ENCODE measurements around the gene IP6K2. TPM values are rescaled to one million over a fixed set of nuclear protein-coding genes. Genes with fewer than 3 reads are reported as not detected.
"Not testable (repeated sequence)": the region's sequence is repeated elsewhere in the genome, so short reads cannot be mapped to it uniquely, and the experiment has no call there.

IP6K2 gene
- total RNA-seq, 3 donors from 2014 or later = 99.3 to 199 (median 137) TPM

DNA sequence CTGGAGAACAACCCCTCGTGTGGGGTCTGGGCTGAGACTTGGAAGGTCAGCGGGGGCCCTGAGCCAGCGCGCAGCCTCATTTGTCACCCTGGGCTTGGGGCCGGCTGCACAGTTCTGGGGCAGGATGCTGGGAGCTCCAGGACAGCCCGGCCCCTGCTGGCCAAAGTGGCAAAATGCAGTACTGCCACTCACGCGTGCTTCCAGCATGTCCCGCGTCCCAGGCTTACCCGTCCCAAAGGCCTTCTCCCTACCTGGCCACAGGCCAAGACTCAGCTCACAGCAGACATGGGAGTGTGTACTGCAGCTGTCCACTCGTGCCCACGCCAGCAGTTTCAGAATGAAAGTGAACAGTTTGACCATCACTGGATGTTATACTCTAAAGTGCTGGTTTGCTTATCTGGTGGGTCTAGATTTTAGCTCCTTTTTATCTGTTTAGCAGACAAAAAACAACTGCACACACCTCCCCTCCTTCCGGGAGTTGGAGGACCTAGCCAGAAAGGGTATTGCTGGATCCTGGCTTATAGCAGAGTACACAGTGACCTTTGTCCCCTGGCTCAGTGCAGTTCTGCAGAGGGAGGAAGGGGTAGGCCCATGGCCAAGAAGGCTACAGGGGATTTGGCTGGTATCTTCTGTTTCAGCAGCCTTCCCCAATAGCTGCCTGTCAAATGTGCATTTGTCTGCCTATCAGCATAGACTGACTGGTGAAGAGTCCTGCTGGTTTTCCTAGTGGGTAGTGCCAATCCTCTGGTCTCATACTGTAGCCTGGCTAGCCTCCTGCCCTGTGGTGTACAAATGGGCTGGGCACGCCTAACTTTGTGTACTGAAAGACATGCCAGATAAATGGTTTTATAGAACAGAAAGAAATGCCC lies 23.2 kb upstream of the IP6K2 start:
- ATAC-seq (peak; percentile 90), DNase-seq (peak; percentile 95)
- Histone ChIP-seq H3K4me3 (no peak overlapping the region), H3K9me3 (no peaks in the 10 kb centered on the region), H3K4me1 (ENCODE audit: low read depth) (peaks cover 58% of the 10 kb centered on the region), H3K36me3 (ENCODE audit: low read depth) (no peaks in the 10 kb centered on the region)
- intact Hi-C loops (cut with DNase I, micrococcal nuclease) = no loop called here
- TF ChIP-seq, protein P1, sequence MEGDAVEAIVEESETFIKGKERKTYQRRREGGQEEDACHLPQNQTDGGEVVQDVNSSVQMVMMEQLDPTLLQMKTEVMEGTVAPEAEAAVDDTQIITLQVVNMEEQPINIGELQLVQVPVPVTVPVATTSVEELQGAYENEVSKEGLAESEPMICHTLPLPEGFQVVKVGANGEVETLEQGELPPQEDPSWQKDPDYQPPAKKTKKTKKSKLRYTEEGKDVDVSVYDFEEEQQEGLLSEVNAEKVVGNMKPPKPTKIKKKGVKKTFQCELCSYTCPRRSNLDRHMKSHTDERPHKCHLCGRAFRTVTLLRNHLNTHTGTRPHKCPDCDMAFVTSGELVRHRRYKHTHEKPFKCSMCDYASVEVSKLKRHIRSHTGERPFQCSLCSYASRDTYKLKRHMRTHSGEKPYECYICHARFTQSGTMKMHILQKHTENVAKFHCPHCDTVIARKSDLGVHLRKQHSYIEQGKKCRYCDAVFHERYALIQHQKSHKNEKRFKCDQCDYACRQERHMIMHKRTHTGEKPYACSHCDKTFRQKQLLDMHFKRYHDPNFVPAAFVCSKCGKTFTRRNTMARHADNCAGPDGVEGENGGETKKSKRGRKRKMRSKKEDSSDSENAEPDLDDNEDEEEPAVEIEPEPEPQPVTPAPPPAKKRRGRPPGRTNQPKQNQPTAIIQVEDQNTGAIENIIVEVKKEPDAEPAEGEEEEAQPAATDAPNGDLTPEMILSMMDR (IDR thresholded peaks at IDR 0.05) = peak; percentile 79

DNA sequence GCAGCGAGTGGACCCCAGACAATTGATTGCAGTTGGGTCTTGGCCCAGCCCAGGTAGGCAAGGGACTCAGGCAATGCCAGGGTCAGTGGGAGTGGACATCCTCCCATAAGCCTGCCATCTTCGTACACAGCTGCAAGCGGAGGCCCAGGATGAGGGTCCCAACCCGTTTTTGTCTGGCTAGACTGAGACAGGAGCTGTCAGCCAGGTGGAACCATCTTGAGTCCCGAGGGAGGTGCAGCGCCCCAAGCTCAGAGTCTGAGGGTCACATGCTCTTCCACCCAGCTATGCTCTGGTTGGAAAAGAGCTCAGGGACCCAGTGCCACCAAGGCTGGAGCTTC lies 22.6 kb upstream of the IP6K2 start:
- intact Hi-C loops (cut with DNase I, micrococcal nuclease) = no loop called here
- peaks cover 58% of the 10 kb centered on the region for H3K4me1 ChIP-seq (ENCODE audit: low read depth)

DNA sequence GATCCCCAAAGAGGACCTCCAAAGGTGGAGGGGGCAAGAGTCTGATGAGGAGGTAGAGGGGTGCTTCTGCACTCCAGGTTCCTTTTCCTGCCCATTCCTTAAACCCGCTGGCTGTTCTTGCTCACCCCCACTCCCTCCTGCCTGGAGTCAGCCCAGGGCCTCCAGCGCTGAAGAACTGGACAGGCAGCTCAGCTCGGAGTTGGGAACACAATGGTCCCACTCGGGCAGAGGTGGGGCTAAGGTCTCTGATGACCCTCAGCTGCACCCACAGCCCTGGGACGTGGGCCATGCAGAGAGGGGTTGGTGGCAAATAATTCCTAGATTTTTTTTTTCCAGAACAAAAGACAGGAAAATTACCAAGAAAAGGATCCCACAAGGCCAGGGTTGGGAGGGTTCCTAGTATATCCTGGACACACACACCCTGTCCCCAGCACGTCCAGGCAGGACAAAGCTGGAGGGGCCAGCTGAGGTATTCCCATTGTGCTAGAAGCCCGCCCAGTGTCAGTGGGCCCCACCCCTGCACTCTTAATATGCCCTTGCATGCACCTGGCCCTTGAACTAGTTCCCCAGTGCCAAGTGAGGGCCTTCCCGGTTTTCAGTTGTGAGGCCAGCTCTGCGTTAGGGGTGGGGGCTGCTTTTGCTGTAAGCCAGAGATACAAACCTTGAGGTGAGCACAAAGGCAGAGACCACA lies 22.1 kb upstream of the IP6K2 start:
- no peak overlapping the region for H3K4me3 ChIP-seq
- peak; percentile 43 for ATAC-seq
- intact Hi-C loops (cut with DNase I, micrococcal nuclease) = no loop called here
- peaks cover 58% of the 10 kb centered on the region for H3K4me1 ChIP-seq (ENCODE audit: low read depth)
- DNase-seq = peak; percentile 67 to 76 (median 68)
- TF ChIP-seq, protein P1 (IDR thresholded peaks at IDR 0.05) = no peak
- H3K9me3 ChIP-seq = no peaks in the 10 kb centered on the region
- H3K36me3 ChIP-seq (ENCODE audit: low read depth) = no peaks in the 10 kb centered on the region

More for the DNA sequence above, 22.6 kb upstream of the IP6K2 start:
- ATAC-seq (peak; percentile 0), DNase-seq (peak in 1 of 3 donors; percentile 36)
- no peak overlapping the region for H3K4me3 ChIP-seq
- H3K36me3 ChIP-seq (ENCODE audit: low read depth) = no peaks in the 10 kb centered on the region
- H3K9me3 ChIP-seq = no peaks in the 10 kb centered on the region
- TF ChIP-seq, protein P1 (IDR thresholded peaks at IDR 0.05) = no peak

DNA sequence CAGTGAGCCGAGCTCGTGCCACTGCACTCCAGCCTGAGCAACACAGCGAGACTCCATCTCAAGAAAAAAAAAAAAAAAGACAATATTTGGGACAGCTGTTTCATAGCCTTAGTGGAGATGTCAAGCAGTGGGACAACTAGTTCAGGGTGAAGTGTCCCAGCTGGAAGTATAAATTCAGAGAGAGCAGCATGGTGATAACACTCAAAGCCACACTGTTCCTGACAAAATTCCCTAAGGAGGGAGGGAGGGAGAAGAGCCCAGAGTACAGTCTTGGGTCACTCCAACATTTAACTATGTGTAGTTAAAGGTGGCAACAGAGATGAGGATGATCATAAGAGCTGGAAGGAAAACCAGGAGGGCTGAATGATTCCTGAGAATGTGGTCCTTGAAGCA lies 21.1 kb upstream of the IP6K2 start:
- ATAC-seq (no peak), DNase-seq (no peak)
- H3K36me3 ChIP-seq (ENCODE audit: low read depth) = no peaks in the 10 kb centered on the region
- no peak overlapping the region for H3K4me3 ChIP-seq
- intact Hi-C loops (cut with DNase I, micrococcal nuclease) = no loop called here
- H3K9me3 ChIP-seq = no peaks in the 10 kb centered on the region
- TF ChIP-seq, protein P1 (IDR thresholded peaks at IDR 0.05) = no peak
- peaks cover 58% of the 10 kb centered on the region for H3K4me1 ChIP-seq (ENCODE audit: low read depth)

DNA sequence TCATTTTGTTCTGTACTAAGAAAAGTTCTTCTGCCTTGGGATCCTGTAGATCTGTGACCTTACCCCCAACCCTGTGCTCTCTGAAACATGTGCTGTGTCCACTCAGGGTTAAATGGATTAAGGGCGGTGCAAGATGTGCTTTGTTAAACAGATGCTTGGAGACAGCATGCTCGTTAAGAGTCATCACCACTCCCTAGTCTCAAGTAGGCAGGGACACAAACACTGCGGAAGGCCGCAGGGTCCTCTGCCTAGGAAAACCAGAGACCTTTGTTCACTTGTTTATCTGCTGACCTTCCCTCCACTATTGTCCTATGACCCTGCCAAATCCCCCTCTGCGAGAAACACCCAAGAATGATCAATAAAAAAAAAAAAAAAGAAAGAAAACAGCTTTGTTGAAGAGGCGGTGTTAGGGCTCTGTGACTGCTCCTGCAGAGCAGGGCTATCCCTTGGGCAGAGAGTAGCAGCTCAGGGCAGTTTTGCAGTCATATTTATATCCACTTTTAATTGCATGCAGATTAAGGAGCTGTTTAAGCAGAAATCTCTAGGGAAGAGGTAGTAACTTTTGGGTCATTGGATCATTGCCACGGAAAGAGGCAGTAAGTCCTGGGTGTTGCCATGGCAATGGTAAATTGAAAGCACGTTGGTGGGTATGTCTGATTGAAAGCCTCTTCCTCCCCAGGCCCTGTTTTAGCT lies 18.2 kb upstream of the IP6K2 start:
- ATAC-seq = peak; percentile 7
- intact Hi-C loops (cut with DNase I, micrococcal nuclease); H3K36me3 ChIP-seq (ENCODE audit: low read depth); H3K9me3 ChIP-seq; H3K4me3 ChIP-seq; DNase-seq: not testable (repeated sequence)
- peaks cover 48% of the 10 kb centered on the region for H3K4me1 ChIP-seq (ENCODE audit: low read depth)

DNA sequence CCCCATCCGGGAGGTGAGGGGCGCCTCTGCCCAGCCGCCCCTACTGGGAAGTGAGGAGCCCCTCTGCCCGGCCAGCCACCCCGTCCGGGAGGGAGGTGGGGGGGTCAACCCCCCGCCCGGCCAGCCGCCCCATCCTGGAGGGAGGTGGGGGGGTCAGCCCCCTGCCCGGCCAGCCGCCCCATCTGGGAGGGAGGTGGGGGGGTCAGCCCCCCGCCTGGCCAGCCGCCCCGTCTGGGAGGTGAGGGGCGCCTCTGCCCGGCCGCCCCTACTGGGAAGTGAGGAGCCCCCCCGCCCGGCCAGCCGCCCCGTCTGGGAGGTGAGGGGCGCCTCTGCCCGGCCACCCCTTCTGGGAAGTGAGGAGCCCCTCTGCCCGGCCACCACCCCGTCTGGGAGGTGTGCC lies 17.5 kb upstream of the IP6K2 start:
- intact Hi-C loops (cut with DNase I, micrococcal nuclease) = not testable (repeated sequence)

DNA sequence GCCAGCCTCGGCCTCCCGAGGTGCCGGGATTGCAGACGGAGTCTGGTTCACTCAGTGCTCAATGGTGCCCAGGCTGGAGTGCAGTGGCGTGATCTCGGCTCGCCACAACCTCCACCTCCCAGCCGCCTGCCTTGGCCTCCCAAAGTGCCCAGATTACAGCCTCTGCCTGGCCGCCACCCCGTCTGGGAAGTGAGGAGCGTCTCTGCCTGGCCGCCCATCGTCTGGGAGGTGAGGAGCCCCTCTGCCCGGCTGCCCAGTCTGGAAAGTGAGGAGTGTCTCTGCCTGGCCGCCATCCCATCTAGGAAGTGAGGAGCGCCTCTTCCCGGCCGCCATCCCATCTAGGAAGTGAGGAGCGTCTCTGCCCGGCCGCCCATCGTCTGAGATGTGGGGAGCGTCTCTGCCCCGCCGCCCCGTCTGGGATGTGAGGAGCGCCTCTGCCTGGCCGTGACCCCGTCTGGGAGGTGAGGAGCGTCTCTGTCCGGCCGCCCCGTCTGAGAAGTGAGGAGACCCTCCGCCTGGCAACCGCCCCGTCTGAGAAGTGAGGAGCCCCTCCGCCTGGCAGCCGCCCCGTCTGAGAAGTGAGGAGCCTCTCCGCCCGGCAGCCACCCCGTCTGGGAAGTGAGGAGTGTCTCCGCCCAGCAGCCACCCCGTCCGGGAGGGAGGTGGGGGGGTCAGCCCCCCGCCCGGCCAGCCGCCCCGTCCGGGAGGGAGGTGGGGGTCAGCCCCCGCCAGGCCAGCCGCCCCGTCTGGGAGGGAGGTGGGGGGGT lies 16.9 kb upstream of the IP6K2 start:
- peaks cover 35% of the 10 kb centered on the region for H3K4me1 ChIP-seq (ENCODE audit: low read depth)
- ATAC-seq; H3K9me3 ChIP-seq; intact Hi-C loops (cut with DNase I, micrococcal nuclease); DNase-seq; H3K4me3 ChIP-seq; H3K36me3 ChIP-seq (ENCODE audit: low read depth): not testable (repeated sequence)

More for the DNA sequence above, 17.5 kb upstream of the IP6K2 start:
- H3K9me3 ChIP-seq; ATAC-seq; H3K4me3 ChIP-seq; DNase-seq; H3K36me3 ChIP-seq (ENCODE audit: low read depth): not testable (repeated sequence)
- H3K4me1 ChIP-seq (ENCODE audit: low read depth) = peaks cover 41% of the 10 kb centered on the region

Measured in mucosa of descending colon (tissue), 3 donors.